HG03457 (cell line): ENCODE results near the gene RBM44.

Experiments used
- ATAC-seq: cut with Tn5 transposase; IDR thresholded peaks from one replicate; pipeline ENCODE4 v1.9.1; 2021; ENCODE audit warnings: moderate number of reproducible peaks; ENCODE audit not compliant: unreplicated experiment

Gene RBM44

GRCh38 chr2:237870754-237871651, 72.4 kb downstream of the RBM44 start:
- ATAC-seq, result no peak

GRCh38 chr2:237872178-237872887, 73.8 kb downstream of the RBM44 start:
- no peak for ATAC-seq

GRCh38 chr2:237873421-237873831, 74.8 kb downstream of the RBM44 start:
- ATAC-seq, result no peak

GRCh38 chr2:237873897-237874551, 75.4 kb downstream of the RBM44 start:
- no peak for ATAC-seq

- ATAC-seq, result no peak
Measured at GRCh38 chr2:237874585-237875161, 76.1 kb downstream of the RBM44 start.

GRCh38 chr2:237875256-237876060, 76.9 kb downstream of the RBM44 start:
- no peak for ATAC-seq

- no peak for ATAC-seq
Measured at GRCh38 chr2:237876061-237876526, 77.5 kb downstream of the RBM44 start.

- ATAC-seq, result no peak
Measured at GRCh38 chr2:237876532-237876931, 78.0 kb downstream of the RBM44 start.

GRCh38 chr2:237876951-237877491, 78.4 kb downstream of the RBM44 start:
- ATAC-seq, result no peak

GRCh38 chr2:237877576-237878307, 79.2 kb downstream of the RBM44 start:
- ATAC-seq, result no peak

GRCh38 chr2:237878321-237879057, 79.9 kb downstream of the RBM44 start:
- no peak for ATAC-seq

GRCh38 chr2:237879058-237879430, 80.5 kb downstream of the RBM44 start:
- no peak for ATAC-seq

- no peak for ATAC-seq
Measured at GRCh38 chr2:237879991-237880560, 81.5 kb downstream of the RBM44 start.

- ATAC-seq, result no peak
Measured at GRCh38 chr2:237882510-237883481, 84.2 kb downstream of the RBM44 start.

- ATAC-seq, result no peak
Measured at GRCh38 chr2:237883951-237884446, 85.4 kb downstream of the RBM44 start.

- ATAC-seq, result no peak
Measured at GRCh38 chr2:237884681-237885080, 86.1 kb downstream of the RBM44 start.
